ENCODE results near the gene UFC1. TPM values are rescaled to one million over a fixed set of nuclear protein-coding genes. Genes with fewer than 3 reads are reported as not detected.
A peak's percentile ranks its signal among the peaks of the same experiment; 100 is the strongest.

The UFC1 gene
- total RNA-seq, 1 donor from 2014 or later, result 142 TPM

DNA sequence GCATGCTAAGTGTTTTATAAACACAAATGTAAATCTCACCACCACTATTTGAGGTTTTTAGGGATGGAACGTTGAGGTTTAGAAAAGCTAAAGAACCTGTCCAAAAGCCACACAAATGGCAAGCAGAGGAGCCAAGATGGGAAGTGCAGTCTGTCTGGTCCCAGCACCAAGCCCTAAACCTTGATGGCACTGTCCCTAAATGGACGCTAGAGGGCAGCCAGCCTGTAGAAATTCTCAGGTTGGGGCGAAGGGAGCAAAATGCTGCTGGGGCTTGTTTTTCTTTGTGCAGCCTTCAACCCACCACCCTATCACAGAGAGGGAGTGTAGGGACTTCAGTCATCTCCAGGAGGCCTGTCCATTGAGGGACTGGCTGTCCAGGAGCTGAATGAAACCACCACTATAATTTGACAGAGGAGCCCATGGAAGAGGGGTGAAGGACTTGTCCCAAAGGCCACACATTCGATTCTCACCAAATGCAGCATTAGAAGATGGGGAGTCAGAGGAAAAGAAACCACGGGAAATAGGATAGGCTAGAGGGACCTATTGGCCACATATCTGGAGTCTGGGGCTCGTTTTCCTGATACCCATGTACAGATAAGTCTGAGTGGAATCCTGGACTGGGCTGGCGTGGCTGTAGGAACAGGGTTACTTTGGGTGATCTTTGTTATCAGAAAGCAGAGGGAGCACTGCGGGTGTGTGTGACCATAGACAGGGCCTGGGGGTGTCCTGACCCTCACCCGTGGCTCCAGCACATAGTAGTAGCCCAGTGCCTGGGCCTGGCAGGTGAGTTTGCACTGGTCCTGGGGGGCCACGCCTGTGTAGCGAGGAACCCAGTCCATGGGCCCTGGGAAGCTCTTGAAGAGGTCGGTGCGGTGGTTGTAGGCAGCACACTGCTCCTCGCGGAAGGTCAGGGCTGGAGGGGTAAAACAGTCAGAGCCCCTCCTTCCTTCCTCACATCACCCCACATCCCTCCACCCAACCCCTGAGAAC lies 39.0 kb downstream of the UFC1 start:
- peak; percentile 51 for DNase-seq (ENCODE audit: low read depth)

DNA sequence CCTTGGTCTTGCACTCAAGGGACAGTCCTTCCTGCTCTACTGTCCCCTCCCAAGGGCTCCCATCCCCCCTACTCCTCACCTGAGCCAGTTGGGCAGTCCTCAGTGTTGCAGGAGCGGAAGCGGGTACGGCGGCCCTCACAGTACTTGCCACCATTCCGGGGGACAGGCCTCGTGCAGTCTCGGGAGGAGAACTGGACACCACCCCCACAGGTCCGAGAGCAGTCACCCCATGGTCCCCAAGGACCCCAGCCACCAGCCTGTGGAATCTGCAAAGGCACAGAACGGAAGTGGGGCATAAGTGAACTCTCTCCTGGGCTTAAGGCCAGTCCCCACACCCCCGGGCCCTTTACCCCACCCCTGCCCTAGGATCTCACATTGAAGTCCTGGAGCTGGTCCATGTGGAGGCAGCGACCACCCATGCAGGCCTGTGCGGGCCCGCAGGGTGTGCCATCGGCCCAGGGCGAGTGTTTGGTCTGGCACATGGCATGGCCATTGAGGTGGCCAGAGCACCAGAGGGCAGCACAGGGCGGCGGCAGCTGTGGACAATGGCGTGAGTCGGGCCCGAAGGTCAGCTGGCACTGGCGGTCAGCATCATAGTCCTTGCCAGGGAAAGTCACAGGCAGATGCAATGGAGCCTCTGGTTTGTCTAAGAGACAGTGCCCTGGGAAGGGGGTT lies 39.9 kb downstream of the UFC1 start:
- no peak for DNase-seq (ENCODE audit: low read depth)

DNA sequence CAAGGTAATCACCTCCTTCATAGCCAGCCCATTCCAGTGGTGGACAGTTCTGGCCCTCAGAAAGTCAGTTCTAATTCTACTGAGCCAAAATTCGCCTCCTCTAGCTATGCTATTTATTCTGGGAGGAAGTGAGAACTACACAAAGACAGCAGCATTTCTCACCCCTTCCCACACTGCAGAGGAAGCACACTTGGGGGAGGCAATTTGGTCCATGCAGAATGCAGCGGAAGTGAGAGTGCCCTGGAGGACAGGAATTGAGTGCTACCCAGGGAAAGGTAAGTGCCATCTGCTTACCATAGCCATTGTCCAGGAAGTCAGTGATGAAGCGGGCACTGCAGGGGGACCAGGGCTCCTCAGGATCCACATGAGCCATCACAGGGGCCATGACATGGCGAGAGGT lies 41.4 kb downstream of the UFC1 start:
- DNase-seq (ENCODE audit: low read depth), result no peak

DNA sequence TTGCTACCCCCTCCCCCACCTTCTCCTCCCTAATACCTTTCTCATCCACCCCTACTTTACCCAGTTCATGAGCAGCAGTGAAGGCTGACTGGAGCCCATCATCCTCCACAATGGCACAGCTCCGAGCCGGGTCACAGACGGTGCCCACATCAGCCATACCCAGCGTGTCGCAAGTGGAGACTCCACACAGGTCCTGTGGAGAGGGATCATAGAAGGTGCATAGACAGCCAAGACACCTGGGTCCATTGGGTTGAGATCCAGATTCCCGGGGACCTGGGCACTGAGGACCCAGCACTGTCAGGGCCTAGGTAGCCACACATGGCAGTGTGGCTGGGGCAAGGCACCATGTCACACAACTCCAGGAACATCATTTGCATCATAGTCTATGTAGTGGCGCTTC lies 42.3 kb downstream of the UFC1 start:
- DNase-seq (ENCODE audit: low read depth), result no peak

DNA sequence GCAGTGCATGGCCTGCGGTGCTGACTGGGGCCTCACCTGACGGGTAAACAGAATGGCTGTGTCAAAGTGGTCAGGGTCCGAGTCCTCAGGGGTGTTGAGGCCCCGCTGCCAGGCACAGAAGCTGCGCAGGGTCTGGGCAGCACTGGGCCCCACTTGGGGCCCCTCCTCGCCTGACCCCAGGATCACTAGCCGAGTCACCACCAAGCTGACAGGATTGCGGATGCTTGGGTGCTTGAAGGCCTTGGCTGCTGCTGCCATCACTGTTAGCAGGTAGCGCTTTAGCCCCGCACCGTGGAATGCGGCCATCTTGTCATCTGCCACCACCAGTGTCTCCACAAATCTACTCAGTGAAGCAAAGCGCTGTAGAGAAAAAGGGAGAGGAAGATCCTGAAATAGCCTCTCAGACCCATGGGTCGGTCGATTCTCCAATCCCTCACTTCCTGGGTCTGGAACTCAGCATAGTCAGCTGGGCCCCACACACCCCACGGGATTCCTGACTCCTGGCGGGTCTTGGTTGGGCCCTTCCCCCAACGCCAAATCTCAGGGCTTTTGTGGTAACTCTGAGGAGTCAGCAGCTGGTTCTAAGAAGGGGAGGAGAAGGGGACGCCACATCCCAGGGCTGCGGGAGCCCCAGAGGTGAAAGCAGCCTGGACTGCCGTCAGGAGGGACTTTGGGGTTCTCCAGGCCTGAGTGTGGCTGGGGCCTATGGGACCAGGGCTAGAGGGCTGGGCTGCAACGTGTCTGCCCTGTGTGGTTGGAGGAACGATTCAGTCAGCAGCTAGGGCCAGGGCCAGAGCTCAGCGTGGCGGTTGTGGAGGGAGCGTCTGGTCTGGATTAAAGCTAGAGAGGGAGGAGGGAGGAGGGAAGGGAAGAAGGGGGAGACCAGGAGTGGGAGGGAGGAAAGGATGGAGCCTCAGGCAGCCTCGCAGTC lies 43.0 kb downstream of the UFC1 start:
- no peak for DNase-seq (ENCODE audit: low read depth)

DNA sequence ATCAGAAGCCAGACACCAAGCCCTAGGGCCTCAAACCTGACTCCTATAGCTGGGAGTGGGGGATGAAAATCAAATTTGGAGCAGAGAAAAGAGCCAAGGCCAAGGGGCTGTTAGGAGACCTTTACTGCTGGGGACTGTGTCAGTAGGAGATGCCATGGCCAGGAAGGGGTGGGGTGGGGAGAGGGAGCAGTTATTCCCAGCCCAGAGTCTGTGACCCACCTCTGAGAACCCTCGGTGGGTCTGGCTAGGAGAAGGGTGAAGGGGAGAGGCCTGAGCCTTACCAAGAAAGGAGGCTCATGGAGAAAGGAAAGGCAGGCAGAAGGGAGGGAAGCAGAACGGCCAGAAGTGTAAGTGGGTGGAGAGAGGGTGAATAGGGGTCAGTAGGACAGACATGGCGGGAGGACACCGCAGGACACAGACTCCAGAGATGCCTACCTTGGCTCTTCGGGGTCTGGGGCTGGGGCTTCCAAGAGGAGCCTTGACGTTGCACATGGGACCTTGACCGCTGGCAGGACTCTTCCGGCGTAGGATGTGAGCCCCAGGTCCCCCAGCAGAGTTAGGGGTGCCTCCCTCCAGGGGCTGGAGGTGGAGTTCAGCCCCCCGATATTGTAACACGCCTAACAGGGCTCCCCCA lies 43.9 kb downstream of the UFC1 start:
- no peak for DNase-seq (ENCODE audit: low read depth)

DNA sequence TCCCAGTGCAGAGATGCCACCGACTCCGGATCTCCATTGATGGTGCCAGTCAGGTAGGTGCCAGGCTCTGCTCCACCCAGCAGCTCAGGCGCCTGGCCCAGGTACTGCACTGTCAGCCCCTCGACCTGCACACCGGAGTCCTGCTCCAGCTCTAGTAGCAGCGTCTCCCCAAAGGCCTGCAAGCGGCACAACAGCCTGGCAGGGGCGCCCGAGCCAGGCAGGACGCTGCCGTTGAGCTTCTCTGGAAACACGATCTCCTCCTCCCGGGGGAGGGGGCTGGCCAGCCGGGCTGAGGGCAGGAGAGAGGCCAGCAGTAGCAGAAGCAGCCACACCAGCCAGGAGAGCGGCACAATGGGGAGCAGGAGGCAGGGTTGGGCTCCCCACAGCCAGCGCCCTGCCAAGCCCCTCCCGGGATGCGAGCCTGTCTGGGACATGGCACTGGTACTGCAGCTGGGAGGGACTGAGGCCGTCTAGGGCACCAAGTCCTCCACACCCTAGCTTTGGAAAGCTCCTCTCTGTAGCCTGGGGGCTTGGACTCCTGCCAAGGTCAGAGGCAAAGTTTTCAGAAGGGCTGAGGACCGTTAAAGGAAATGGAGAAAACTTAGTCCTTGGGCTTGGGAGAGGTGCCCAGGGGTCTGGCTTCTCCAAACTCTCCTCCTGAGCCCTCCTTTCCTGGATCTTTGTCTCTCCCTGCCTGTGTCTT lies 44.6 kb downstream of the UFC1 start:
- no peak for DNase-seq (ENCODE audit: low read depth)

DNA sequence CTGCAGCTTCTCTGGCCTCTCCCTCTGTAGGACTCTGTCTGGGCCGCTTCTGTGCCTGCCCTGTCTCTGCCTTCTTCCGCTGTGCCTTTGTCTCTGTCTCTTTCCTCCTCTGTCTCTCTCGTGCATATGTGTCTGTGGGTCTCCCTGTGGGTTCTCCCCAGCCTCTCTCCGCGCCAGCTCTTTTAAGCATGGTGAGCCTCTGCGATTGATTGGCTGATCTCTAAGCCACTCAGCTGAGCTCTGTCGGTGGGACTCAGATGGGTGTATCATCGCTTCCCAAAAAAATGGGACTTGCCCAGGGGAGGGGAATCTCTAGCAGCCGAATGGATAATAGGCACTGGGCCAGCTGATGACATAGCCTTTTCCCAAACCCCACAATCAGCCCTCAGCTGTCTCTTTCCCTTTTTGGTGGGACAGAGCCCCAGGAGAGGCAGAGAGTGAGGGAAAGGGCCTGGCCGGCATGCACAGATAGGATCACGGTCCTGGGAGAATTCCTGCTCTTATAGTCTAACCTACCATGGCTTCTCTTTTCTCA lies 45.2 kb downstream of the UFC1 start, which contains the start of gene ADAMTS4:
TSS of gene ADAMTS4 (minus strand) at position 158 of the 535 bp plus-strand sequence. CDS start 427 bp downstream, outside the sequence.
- no peak for DNase-seq (ENCODE audit: low read depth)

DNA sequence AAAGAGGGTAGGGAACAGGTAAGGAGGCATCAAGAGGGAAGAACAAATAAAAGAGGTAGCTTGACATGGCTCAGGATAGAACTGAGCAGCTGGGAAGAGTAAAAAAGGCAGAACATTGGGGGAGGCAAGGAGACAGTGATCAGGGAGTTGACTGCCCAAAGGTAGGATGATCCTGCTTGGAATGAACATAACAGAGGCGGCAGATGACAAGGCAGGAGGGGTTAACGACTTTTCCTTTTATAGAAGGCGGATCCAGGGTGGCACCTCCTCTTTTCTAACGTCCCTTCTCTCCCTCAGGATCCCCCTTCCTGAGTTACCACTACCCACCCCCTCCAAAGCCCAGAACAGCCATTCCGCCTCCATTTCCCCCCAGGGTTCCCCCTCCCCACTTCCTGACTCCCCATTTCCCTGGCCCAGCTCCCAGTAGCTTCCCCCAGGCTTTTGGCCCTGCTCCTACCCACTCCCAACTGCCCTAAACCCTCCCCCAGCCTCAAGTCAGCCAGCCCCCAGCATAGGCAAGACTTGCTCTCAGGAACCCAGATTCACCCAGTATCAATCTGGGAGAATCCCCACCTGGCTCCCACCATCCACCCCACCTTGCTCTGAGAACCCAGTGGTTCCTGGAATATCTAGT lies 45.8 kb downstream of the UFC1 start:
- DNase-seq (ENCODE audit: low read depth), result no peak

DNA sequence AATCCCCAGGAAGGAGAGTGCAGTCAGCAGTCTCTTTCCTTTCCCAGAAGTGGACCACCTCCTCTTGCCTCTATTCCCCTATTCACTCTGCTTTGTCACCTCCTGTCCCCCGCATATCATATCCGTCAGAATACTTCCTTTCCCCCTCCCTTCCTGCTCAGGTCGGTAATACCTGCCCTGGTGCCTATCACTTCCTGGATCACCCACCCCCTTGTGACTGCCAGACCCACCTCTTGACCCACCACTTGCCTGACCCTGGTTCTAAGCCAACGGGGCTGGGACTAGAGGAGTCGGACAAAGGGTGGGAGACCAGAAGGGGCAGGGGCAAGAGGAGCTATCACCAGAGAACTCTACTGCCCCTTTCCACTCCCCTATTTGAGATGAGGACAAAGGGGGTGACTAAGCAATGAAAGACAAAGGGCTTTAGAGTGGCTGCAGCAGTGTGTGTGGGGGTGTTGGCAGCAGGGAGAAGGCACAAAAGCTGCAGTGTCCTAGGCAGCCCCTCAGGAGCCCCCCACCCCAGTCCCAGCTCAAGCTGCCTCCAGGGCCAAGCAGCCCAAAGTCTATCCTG lies 46.7 kb downstream of the UFC1 start:
- DNase-seq (ENCODE audit: low read depth), result no peak

DNA sequence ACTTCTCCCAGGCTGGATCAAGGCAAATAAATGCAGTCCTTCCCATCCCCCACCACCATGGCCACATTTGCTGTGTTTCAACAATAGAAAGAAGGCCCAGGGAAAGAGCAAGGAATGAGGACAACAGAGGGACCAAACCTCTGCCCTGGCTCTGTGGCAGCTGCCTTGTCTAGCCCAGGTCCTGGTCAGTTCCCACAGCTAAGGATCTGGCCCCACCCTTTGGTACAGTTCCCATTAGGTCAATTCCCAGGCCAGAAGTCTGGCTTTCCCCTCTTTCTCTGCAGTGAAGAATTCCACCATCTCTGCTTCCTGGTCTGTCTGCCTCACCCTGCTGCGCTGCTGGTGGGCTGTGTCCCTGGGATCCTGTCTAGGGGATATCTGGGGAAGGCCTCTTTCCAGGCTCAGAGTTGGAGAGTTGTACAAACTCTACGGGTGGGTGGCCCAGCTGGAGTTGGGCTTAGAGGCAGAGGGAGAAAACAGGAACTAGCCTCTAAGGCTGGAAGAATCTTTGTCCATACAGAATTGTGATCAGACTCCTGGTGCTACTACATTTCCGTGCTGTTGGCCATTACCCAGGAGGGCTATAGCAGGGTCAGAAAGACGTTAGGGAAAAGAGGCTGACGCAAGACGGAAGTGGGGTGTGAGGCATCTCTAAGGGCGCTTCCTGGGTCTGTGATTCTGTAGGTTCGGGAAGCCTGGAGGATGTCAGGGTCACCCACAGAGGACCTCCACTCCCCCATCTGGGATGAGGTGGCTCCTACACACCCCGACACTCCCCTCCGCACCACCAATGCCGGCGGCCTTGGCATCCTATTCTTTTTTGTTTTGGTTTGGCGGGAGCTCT lies 47.4 kb downstream of the UFC1 start:
- no peak for DNase-seq (ENCODE audit: low read depth)

DNA sequence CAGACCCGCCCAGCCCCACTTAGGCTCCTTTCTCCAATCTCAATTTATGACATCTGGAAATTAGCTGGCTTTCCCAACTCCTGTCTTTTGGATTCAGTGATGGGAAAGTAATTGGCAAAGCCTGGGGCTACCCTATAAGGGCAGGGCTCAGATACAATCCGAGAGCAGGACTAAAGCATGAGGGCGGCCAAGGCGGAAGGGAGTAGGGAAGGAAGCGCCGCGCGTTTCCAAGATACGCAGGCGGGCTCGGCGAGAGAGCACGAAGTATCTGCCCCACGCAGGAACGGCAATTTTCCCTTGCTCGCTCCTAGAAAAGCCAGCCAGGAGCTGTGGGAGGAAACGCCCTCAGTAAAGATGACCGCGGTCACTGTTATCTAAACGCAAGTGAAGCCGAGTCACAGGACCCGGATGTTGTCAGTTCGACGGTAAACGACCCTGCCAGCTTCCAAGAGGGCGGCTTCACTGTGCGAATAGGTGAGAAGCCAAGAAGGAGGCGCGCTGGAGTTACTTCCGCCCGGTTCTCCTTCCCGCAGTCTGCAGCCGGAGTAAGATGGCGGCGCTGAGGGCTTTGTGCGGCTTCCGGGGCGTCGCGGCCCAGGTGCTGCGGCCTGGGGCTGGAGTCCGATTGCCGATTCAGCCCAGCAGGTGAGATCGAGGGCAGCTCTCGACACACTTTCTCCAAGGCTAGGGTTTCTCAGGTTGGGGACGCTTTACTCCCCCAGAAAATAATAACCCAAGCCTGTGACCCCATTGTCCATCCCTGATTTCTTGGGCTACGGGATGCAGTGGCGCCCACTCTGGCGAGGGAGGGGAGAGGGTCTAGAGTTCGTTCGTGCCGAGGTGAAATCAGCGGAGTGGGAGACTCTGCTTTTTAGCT lies 48.3 kb downstream of the UFC1 start, which contains the start of gene NDUFS2:
TSS of gene NDUFS2 (plus strand) at position 532 of the 877 bp plus-strand sequence. CDS start at position 551, 19 bp downstream.
- DNase-seq (ENCODE audit: low read depth), result peak; percentile 97

DNA sequence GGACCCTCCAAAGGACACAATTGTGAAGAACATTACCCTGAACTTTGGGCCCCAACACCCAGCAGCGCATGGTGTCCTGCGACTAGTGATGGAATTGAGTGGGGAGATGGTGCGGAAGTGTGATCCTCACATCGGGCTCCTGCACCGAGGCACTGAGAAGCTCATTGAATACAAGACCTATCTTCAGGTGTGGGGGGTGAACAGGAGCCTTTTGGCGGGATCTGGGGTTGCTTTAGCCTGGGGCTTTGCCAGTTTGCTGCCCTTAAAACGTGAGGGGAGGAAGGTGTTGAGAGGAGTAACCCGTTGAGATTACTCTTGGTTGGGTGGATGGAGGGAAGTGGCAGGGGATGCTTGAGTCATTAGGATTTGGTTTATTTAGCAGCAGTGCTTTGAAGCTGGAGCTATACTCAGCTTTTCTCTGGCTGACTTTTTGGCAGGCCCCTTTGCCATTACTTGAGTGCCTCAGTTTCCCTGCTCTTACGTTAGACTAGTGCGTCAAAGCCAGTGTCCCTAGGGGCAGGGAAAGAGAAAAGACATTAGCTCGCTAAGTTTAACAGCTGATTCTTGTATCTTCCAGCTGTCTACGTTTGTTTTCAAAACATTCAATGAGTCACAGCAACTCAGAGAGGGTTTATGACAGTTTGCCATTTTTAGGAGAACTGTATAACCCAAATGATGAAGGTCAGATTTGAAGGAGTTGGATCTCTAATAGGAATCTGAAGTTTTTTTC lies 52.8 kb downstream of the UFC1 start:
- DNase-seq (ENCODE audit: low read depth), result no peak

DNA sequence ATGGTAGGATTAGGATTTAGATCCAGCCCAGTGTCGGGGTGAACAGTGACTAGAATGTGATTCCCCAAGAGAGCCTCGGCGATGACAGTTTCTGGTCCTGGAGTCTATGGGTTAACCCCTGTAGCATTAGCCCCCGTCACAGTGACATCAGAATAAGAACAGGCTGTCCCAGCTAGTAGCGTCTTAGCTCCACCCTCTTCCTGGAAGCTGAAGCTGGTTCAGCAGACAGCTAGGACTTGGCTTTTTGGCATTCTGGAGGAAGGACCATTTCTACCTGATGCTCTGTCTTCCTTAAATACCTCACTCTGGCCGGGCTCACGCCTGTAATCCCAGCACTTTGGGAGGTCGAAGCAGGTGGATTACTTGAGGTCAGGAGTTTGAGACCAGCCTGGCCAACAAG lies 53.4 kb downstream of the UFC1 start:
- DNase-seq (ENCODE audit: low read depth), result no peak

Data from renal cortical epithelial cell (primary cell).